ENCODE measurements around the gene RNF157. TPM values are rescaled to one million over a fixed set of nuclear protein-coding genes. Genes with fewer than 3 reads are reported as not detected.

The RNF157 gene
- total RNA-seq, 1 experiment from 2014 or later, result 4.0 TPM

GRCh38 chr17:76255801-76256429, 15.6 kb upstream of the RNF157 start:
- H3K4me3 ChIP-seq (ENCODE audit: low read depth in 2 of 2, low read length in 2 of 2), result no peak overlapping the region
- no peak for ATAC-seq
- in situ Hi-C loops (cut with HindIII; ENCODE audit: low pct_unique_long_range_greater_than_20kb, low sequenced_read_pairs), result no loop called here
- intact Hi-C loops (cut with micrococcal nuclease; ENCODE audit: unreplicated experiment), result no loop called here
- TF ChIP-seq, protein P1, sequence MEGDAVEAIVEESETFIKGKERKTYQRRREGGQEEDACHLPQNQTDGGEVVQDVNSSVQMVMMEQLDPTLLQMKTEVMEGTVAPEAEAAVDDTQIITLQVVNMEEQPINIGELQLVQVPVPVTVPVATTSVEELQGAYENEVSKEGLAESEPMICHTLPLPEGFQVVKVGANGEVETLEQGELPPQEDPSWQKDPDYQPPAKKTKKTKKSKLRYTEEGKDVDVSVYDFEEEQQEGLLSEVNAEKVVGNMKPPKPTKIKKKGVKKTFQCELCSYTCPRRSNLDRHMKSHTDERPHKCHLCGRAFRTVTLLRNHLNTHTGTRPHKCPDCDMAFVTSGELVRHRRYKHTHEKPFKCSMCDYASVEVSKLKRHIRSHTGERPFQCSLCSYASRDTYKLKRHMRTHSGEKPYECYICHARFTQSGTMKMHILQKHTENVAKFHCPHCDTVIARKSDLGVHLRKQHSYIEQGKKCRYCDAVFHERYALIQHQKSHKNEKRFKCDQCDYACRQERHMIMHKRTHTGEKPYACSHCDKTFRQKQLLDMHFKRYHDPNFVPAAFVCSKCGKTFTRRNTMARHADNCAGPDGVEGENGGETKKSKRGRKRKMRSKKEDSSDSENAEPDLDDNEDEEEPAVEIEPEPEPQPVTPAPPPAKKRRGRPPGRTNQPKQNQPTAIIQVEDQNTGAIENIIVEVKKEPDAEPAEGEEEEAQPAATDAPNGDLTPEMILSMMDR (IDR thresholded peaks at IDR 0.05), result no peak
- TF ChIP-seq POLR2AphosphoS5 (IDR thresholded peaks at IDR 0.05; ENCODE audit: low read depth, low read length) (no peak), SIN3A (IDR thresholded peaks at IDR 0.05; ENCODE audit: borderline replicate concordance, insufficient read depth, low read depth, low read length) (no peak), TCF7L2 (IDR thresholded peaks at IDR 0.05; ENCODE audit: low read depth, low read length) (no peak)
- TF ChIP-seq, protein P2, sequence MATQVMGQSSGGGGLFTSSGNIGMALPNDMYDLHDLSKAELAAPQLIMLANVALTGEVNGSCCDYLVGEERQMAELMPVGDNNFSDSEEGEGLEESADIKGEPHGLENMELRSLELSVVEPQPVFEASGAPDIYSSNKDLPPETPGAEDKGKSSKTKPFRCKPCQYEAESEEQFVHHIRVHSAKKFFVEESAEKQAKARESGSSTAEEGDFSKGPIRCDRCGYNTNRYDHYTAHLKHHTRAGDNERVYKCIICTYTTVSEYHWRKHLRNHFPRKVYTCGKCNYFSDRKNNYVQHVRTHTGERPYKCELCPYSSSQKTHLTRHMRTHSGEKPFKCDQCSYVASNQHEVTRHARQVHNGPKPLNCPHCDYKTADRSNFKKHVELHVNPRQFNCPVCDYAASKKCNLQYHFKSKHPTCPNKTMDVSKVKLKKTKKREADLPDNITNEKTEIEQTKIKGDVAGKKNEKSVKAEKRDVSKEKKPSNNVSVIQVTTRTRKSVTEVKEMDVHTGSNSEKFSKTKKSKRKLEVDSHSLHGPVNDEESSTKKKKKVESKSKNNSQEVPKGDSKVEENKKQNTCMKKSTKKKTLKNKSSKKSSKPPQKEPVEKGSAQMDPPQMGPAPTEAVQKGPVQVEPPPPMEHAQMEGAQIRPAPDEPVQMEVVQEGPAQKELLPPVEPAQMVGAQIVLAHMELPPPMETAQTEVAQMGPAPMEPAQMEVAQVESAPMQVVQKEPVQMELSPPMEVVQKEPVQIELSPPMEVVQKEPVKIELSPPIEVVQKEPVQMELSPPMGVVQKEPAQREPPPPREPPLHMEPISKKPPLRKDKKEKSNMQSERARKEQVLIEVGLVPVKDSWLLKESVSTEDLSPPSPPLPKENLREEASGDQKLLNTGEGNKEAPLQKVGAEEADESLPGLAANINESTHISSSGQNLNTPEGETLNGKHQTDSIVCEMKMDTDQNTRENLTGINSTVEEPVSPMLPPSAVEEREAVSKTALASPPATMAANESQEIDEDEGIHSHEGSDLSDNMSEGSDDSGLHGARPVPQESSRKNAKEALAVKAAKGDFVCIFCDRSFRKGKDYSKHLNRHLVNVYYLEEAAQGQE (IDR thresholded peaks at IDR 0.05; ENCODE audit: insufficient read depth in 1 of 2, low read depth in 2 of 2, low read length in 1 of 2), result no peak
- no TSS peak for BruUV-seq (replicated peaks)
- no peak for DNase-seq (ENCODE audit: low read depth, low spot score)
- H3K9me3 ChIP-seq (ENCODE audit: control insufficient read depth, insufficient read depth, low read depth, low read length), result no peaks in the 10 kb centered on the region
- ChIA-PET POLR2A (interaction anchor here (0.6 kb wide), 1 partner anchor 38 kb away, joined by 3 read pairs; no protein-coding TSS in a partner anchor), CTCF (interaction anchor here (0.7 to 1.1 kb wide), 2 partner anchors 24 to 135 kb away, joined by 3 to 8 read pairs; no protein-coding TSS in a partner anchor)
- H3K36me3 ChIP-seq (ENCODE audit: control insufficient read depth, insufficient read depth, low read length), result no peaks in the 10 kb centered on the region
- peaks cover 5% of the 10 kb centered on the region for H3K4me1 ChIP-seq (ENCODE audit: control insufficient read depth, insufficient read depth, low read length)
- H3K27me3 ChIP-seq (ENCODE audit: control insufficient read depth, insufficient read depth, low read length), result no peaks in the 10 kb centered on the region
- H3K27ac ChIP-seq (ENCODE audit: low read length), result no peak overlapping the region

GRCh38 chr17:76254275-76254674, 14.0 kb upstream of the RNF157 start:
- Histone ChIP-seq H3K27ac (ENCODE audit: low read length) (no peak overlapping the region), H3K4me3 (ENCODE audit: low read depth in 2 of 2, low read length in 2 of 2) (no peak overlapping the region), H3K9me3 (ENCODE audit: control insufficient read depth, insufficient read depth, low read depth, low read length) (no peaks in the 10 kb centered on the region), H3K27me3 (ENCODE audit: control insufficient read depth, insufficient read depth, low read length) (no peaks in the 10 kb centered on the region), H3K4me1 (ENCODE audit: control insufficient read depth, insufficient read depth, low read length) (peaks cover 5% of the 10 kb centered on the region), H3K36me3 (ENCODE audit: control insufficient read depth, insufficient read depth, low read length) (no peaks in the 10 kb centered on the region)
- ChIA-PET POLR2A (interaction anchor here (0.5 kb wide), 1 partner anchor 171 kb away, joined by 5 read pairs; no protein-coding TSS in a partner anchor), CTCF (interaction anchor here (0.8 kb wide), 1 partner anchor 26 kb away, joined by 4 read pairs; no protein-coding TSS in a partner anchor)
- DNase-seq (ENCODE audit: low read depth, low spot score), result no peak
- BruUV-seq (replicated peaks), result no TSS peak
- intact Hi-C loops (cut with micrococcal nuclease; ENCODE audit: unreplicated experiment), result no loop called here
- TF ChIP-seq POLR2AphosphoS5 (IDR thresholded peaks at IDR 0.05; ENCODE audit: low read depth, low read length) (no peak), TCF7L2 (IDR thresholded peaks at IDR 0.05; ENCODE audit: low read depth, low read length) (no peak), SIN3A (IDR thresholded peaks at IDR 0.05; ENCODE audit: borderline replicate concordance, insufficient read depth, low read depth, low read length) (no peak)
- TF ChIP-seq, protein P1 (IDR thresholded peaks at IDR 0.05), result no peak
- TF ChIP-seq, protein P2 (IDR thresholded peaks at IDR 0.05; ENCODE audit: insufficient read depth in 1 of 2, low read depth in 2 of 2, low read length in 1 of 2), result no peak
- in situ Hi-C loops (cut with HindIII; ENCODE audit: low pct_unique_long_range_greater_than_20kb, low sequenced_read_pairs), result no loop called here
- ATAC-seq, result no peak

Measured in Panc1 (cell line).